ENCODE results near the gene TRMT44. TPM values are rescaled to one million over a fixed set of nuclear protein-coding genes. Genes with fewer than 3 reads are reported as not detected.

Gene TRMT44
- total RNA-seq, 6 donors from 2014 or later = 22.8 to 81.7 (median 30.2) TPM

- H3K27ac ChIP-seq = no peak overlapping the region
- H3K27me3 ChIP-seq = no peaks in the 10 kb centered on the region
- H3K4me3 ChIP-seq = no peak overlapping the region
- H3K36me3 ChIP-seq = peaks cover 0 to 45% (median 26%) of the 10 kb centered on the region in 4 donors
- DNase-seq = no peak
- 75 to 89% methylated on average over 9 of the region's 9 CpGs for WGBS, 2 donors
- no peaks in the 10 kb centered on the region for H3K9me3 ChIP-seq
- peaks cover 11 to 18% (median 14%) of the 10 kb centered on the region in 4 donors for H3K4me1 ChIP-seq
- TF ChIP-seq POLR2A (IDR thresholded peaks at IDR 0.05) = no peak
- TF ChIP-seq CTCF (IDR thresholded peaks at IDR 0.05) = no peak
- no peak for TF ChIP-seq EP300 (IDR thresholded peaks at IDR 0.05)
- TF ChIP-seq POLR2AphosphoS5 (IDR thresholded peaks at IDR 0.05) = no peak
- ATAC-seq (ENCODE audit: low FRiP score in 2 of 2) = no peak
These were observed 42.2 kb upstream of the TRMT44 start for GRCh38 chr4:8398347-8398746.

- WGBS, 2 donors = 89 to 98% methylated on average over 7 to 15 of the region's 15 CpGs
- ATAC-seq (ENCODE audit: low FRiP score in 2 of 2) (no peak), DNase-seq (no peak)
- peaks cover 0 to 44% (median 27%) of the 10 kb centered on the region in 4 donors for H3K36me3 ChIP-seq
- no peaks in the 10 kb centered on the region for H3K27me3 ChIP-seq
- H3K4me3 ChIP-seq = no peak overlapping the region
- TF ChIP-seq POLR2A (IDR thresholded peaks at IDR 0.05) (no peak), CTCF (IDR thresholded peaks at IDR 0.05) (no peak), POLR2AphosphoS5 (IDR thresholded peaks at IDR 0.05) (no peak), EP300 (IDR thresholded peaks at IDR 0.05) (no peak)
- H3K27ac ChIP-seq = no peak overlapping the region
- H3K4me1 ChIP-seq = peaks cover 11 to 20% (median 14%) of the 10 kb centered on the region in 4 donors
- H3K9me3 ChIP-seq = no peaks in the 10 kb centered on the region
These were observed 41.3 kb upstream of the TRMT44 start for GRCh38 chr4:8399298-8399697.

- ATAC-seq (ENCODE audit: low FRiP score in 2 of 2) = no peak
- WGBS, 2 donors = 95% methylated on average over 13 of the region's 13 CpGs
- DNase-seq = no peak
- Histone ChIP-seq H3K27ac (no peak overlapping the region), H3K36me3 (peaks cover 3 to 53% (median 31%) of the 10 kb centered on the region in 4 donors), H3K27me3 (no peaks in the 10 kb centered on the region), H3K9me3 (no peaks in the 10 kb centered on the region), H3K4me3 (no peak overlapping the region), H3K4me1 (peaks cover 11 to 20% (median 14%) of the 10 kb centered on the region in 4 donors)
- no peak for TF ChIP-seq POLR2A (IDR thresholded peaks at IDR 0.05)
- TF ChIP-seq POLR2AphosphoS5 (IDR thresholded peaks at IDR 0.05) = no peak
- no peak for TF ChIP-seq EP300 (IDR thresholded peaks at IDR 0.05)
- TF ChIP-seq CTCF (IDR thresholded peaks at IDR 0.05) = no peak
These were observed 39.8 kb upstream of the TRMT44 start for GRCh38 chr4:8400632-8401325.

GRCh38 chr4:8401665-8402064, 38.9 kb upstream of the TRMT44 start:
- DNase-seq = no peak
- Histone ChIP-seq H3K27me3 (no peaks in the 10 kb centered on the region), H3K27ac (peak overlapping the region in 1 of 4 donors; percentile 7), H3K4me3 (no peak overlapping the region), H3K9me3 (no peaks in the 10 kb centered on the region), H3K4me1 (peaks cover 11 to 20% (median 14%) of the 10 kb centered on the region in 4 donors), H3K36me3 (peaks cover 3 to 54% (median 32%) of the 10 kb centered on the region in 4 donors)
- ATAC-seq (ENCODE audit: low FRiP score in 2 of 2) = no peak
- WGBS, 2 donors = 93 to 100% methylated on average over 3 to 10 of the region's 10 CpGs
- TF ChIP-seq CTCF (IDR thresholded peaks at IDR 0.05) (no peak), POLR2AphosphoS5 (IDR thresholded peaks at IDR 0.05) (no peak), EP300 (IDR thresholded peaks at IDR 0.05) (no peak), POLR2A (IDR thresholded peaks at IDR 0.05) (no peak)
